ENCODE measurements around the gene MED8. TPM values are rescaled to one million over a fixed set of nuclear protein-coding genes. Genes with fewer than 3 reads are reported as not detected.

MED8 gene
- total RNA-seq, 1 experiment from 2014 or later = 54.8 TPM

GRCh38 chr1:43352881-43353280, 36.7 kb downstream of the MED8 start:
- CTCF ChIA-PET = no interaction called here
- no peak for TF ChIP-seq EZH2 (IDR thresholded peaks at IDR 0.05; ENCODE audit: low read depth)
- TF ChIP-seq CTCF (conservative IDR thresholded peaks at IDR 0.05) = no peak
- Histone ChIP-seq H3K4me1 (replicated peaks; ENCODE audit: insufficient read depth) (peaks cover 23% of the 10 kb centered on the region), H2AFZ (no peak overlapping the region), H3K27ac (no peak overlapping the region), H3K79me2 (ENCODE audit: low read depth) (peaks cover 8% of the 10 kb centered on the region; the same call in 1 of the 2 replicates), H3K4me3 (no peak overlapping the region), H3F3A (ENCODE audit: insufficient read depth, low read depth) (peaks cover 38% of the 10 kb centered on the region), H3K9me2 (ENCODE audit: insufficient read depth) (no peaks in the 10 kb centered on the region), H4K20me1 (ENCODE audit: insufficient read depth) (no peaks in the 10 kb centered on the region), H3K36me3 (ENCODE audit: low read depth) (no peaks in the 10 kb centered on the region), H3K27me3 (ENCODE audit: insufficient read depth, low read depth) (no peaks in the 10 kb centered on the region), H3K9me3 (ENCODE audit: insufficient read depth, low read depth) (no peaks in the 10 kb centered on the region), H3K4me2 (no peak overlapping the region)
- intact Hi-C loops (cut with micrococcal nuclease; ENCODE audit: unreplicated experiment) = no loop called here
- no TSS peak for BruUV-seq (replicated peaks)
- no peak for DNase-seq
- POLR2A ChIA-PET (ENCODE audit: unreplicated experiment) = interaction anchor here (0.6 to 1.0 kb wide), 3 partner anchors 18 to 131 kb away, joined by 3 to 37 read pairs (median 7); partner anchors contain the start of gene C1orf210

GRCh38 chr1:43352351-43352705, 37.3 kb downstream of the MED8 start:
- peaks cover 3% of the 10 kb centered on the region; the same call in 1 of the 2 replicates for H3K79me2 ChIP-seq (ENCODE audit: low read depth)
- H3K4me1 ChIP-seq (replicated peaks; ENCODE audit: insufficient read depth) = peaks cover 23% of the 10 kb centered on the region
- no TSS peak for BruUV-seq (replicated peaks)
- no peaks in the 10 kb centered on the region for H3K27me3 ChIP-seq (ENCODE audit: insufficient read depth, low read depth)
- intact Hi-C loops (cut with micrococcal nuclease; ENCODE audit: unreplicated experiment) = no loop called here
- no peak overlapping the region for H3K4me3 ChIP-seq
- no peak for DNase-seq
- POLR2A ChIA-PET (ENCODE audit: unreplicated experiment) = interaction anchor here (1.0 kb wide), 1 partner anchor 67 kb away, joined by 37 read pairs; the partner anchor contains the start of gene C1orf210
- H3K27ac ChIP-seq = no peak overlapping the region
- H3K9me2 ChIP-seq (ENCODE audit: insufficient read depth) = no peaks in the 10 kb centered on the region
- no peaks in the 10 kb centered on the region for H4K20me1 ChIP-seq (ENCODE audit: insufficient read depth)
- peaks cover 36% of the 10 kb centered on the region for H3F3A ChIP-seq (ENCODE audit: insufficient read depth, low read depth)
- no peak overlapping the region for H2AFZ ChIP-seq
- CTCF ChIA-PET = no interaction called here
- H3K4me2 ChIP-seq = no peak overlapping the region
- H3K36me3 ChIP-seq (ENCODE audit: low read depth) = no peaks in the 10 kb centered on the region
- no peaks in the 10 kb centered on the region for H3K9me3 ChIP-seq (ENCODE audit: insufficient read depth, low read depth)
- TF ChIP-seq EZH2 (IDR thresholded peaks at IDR 0.05; ENCODE audit: low read depth) = no peak
- no peak for TF ChIP-seq CTCF (conservative IDR thresholded peaks at IDR 0.05)

- no peaks in the 10 kb centered on the region for H3K79me2 ChIP-seq (ENCODE audit: low read depth)
- no peak overlapping the region for H2AFZ ChIP-seq
- no peaks in the 10 kb centered on the region for H3K36me3 ChIP-seq (ENCODE audit: low read depth)
- H3K4me1 ChIP-seq (replicated peaks; ENCODE audit: insufficient read depth) = peaks cover 25% of the 10 kb centered on the region
- no peak overlapping the region for H3K4me2 ChIP-seq
- H3K27me3 ChIP-seq (ENCODE audit: insufficient read depth, low read depth) = no peaks in the 10 kb centered on the region
- H3K9me2 ChIP-seq (ENCODE audit: insufficient read depth) = no peaks in the 10 kb centered on the region
- no peaks in the 10 kb centered on the region for H3K9me3 ChIP-seq (ENCODE audit: insufficient read depth, low read depth)
- no peak overlapping the region for H3K27ac ChIP-seq
- H3K4me3 ChIP-seq = no peak overlapping the region
- H3F3A ChIP-seq (ENCODE audit: insufficient read depth, low read depth) = peaks cover 32% of the 10 kb centered on the region
- no peak for DNase-seq
- no peaks in the 10 kb centered on the region for H4K20me1 ChIP-seq (ENCODE audit: insufficient read depth)
- ChIA-PET POLR2A (ENCODE audit: unreplicated experiment) (no interaction called here), CTCF (no interaction called here)
- BruUV-seq (replicated peaks) = no TSS peak
- TF ChIP-seq CTCF (conservative IDR thresholded peaks at IDR 0.05) (no peak), EZH2 (IDR thresholded peaks at IDR 0.05; ENCODE audit: low read depth) (no peak)
- intact Hi-C loops (cut with micrococcal nuclease; ENCODE audit: unreplicated experiment) = no loop called here
Observed at GRCh38 chr1:43351421-43352350, 37.9 kb downstream of the MED8 start.
